HepG2 (cell line): ENCODE measurements around the gene KCNJ4. TPM values are rescaled to one million over a fixed set of nuclear protein-coding genes. Genes with fewer than 3 reads are reported as not detected.

Experiments
- ATAC-seq: fragments of 200-7000 bp; cut with Tn5 transposase; 3 replicates; pipeline ENCODE4 v1.9.1; 2020; ENCODE audit warnings: mild to moderate bottlenecking, moderate library complexity
- BruUV-seq: library from RNA; stranded (reverse); fragments of 400-500 nt; replicated peaks from 2 replicates; lab custom pipeline; 2021; lab: Mats Ljungman, UMichigan
- CTCF ChIA-PET: fragments of 300-600 bp; formaldehyde crosslinking; extraction: SDS; loops from one replicate; lab custom pipeline; 2021; ENCODE audit warnings: low total read pairs, inconsistent platforms, low intra/inter-chr PET ratio; lab: Yijun Ruan, JAX
- POLR2A ChIA-PET: fragments of 350-600 bp; sonication (Branson Sonifier 250); formaldehyde crosslinking; loops from one replicate; lab custom pipeline; 2020; ENCODE audit warnings: antibody characterized with exemption, inconsistent platforms; lab: Yijun Ruan, JAX
- DNase-seq: peaks from one replicate; pipeline ENCODE4 v3.0.0-alpha.2; 2015; ENCODE audit warnings: low spot score
- FAIRE-seq: peaks from 3 replicates; lab custom pipeline; 2011; peaks lifted over from hg19 to GRCh38; lab: Jason Lieb, UNC
- H2AFZ ChIP-seq: one replicate; pipeline ENCODE4 v1.6.1; 2011; ENCODE audit warnings: low read length, inconsistent platforms
- H3K27ac ChIP-seq: fragments of 300-600 bp; 3 replicates; pipeline ENCODE4 v1.8.0; 2011; ENCODE audit warnings: mixed run types, mild to moderate bottlenecking, mixed read lengths, low read length, inconsistent platforms; ENCODE audit not compliant: insufficient read depth; ENCODE audit errors: extremely low read length
- H3K27me3 ChIP-seq, 2 experiments: fragments of 200-600 bp in 1 of 2; 2 replicates in 1 of 2; 3 replicates in 1 of 2; pipeline versions ENCODE4 v1.6.0 to v1.8.0; 2011; ENCODE audit warnings: low read length in 2 of 2, mild to moderate bottlenecking in 2 of 2, moderate library complexity in 2 of 2, inconsistent platforms in 1 of 2; ENCODE audit not compliant: insufficient read depth in 2 of 2, control insufficient read depth in 1 of 2
- H3K36me3 ChIP-seq, 2 experiments: fragments of 200-600 bp in 1 of 2; replicated peaks in 1 of 2; 2 replicates in 1 of 2; 3 replicates in 1 of 2; pipeline versions ENCODE4 v1.5.1 to v1.8.0; 2011; ENCODE audit warnings: low read length in 2 of 2, inconsistent platforms in 1 of 2; ENCODE audit not compliant: insufficient read depth in 2 of 2, control insufficient read depth in 1 of 2
- H3K4me1 ChIP-seq: 2 replicates; pipeline ENCODE4 v1.5.1; 2012; ENCODE audit warnings: low read length, inconsistent platforms; ENCODE audit not compliant: insufficient read depth
- H3K4me2 ChIP-seq: 2 replicates; pipeline ENCODE4 v1.6.0; 2011; ENCODE audit warnings: low read depth, low read length, inconsistent platforms
- H3K4me3 ChIP-seq, 3 experiments: fragments of 200-600 bp in 1 of 3; sonication (generic), shearing (Covaris generic) in 1 of 3; replicated peaks in 1 of 3; 2 replicates each; pipeline ENCODE4 v1.5.1; 2011 to 2016; ENCODE audit warnings: low read length in 3 of 3, inconsistent platforms in 2 of 3, low read depth in 2 of 3, mild to moderate bottlenecking in 2 of 3, control low read depth in 1 of 3, mixed read lengths in 1 of 3; ENCODE audit not compliant: insufficient read depth in 1 of 3
- H3K79me2 ChIP-seq: one replicate; pipeline ENCODE4 v1.6.1; 2011; ENCODE audit warnings: low read length, inconsistent platforms; ENCODE audit not compliant: insufficient read depth
- H3K9ac ChIP-seq: 2 replicates; pipeline ENCODE4 v1.6.0; 2011; ENCODE audit warnings: mild to moderate bottlenecking, low read depth, low read length, inconsistent platforms; ENCODE audit not compliant: insufficient read depth
- H3K9me3 ChIP-seq: 2 replicates; pipeline ENCODE4 v1.5.1; 2012; ENCODE audit warnings: mild to moderate bottlenecking, low read length
- H4K20me1 ChIP-seq: 2 replicates; pipeline ENCODE4 v1.6.0; 2011; ENCODE audit warnings: inconsistent platforms, mild to moderate bottlenecking, low read length, moderate library complexity; ENCODE audit not compliant: insufficient read depth
- GPN1 ChIP-seq: sonication (generic); formaldehyde crosslinking; IDR thresholded peaks from 2 replicates; pipeline ENCODE4 v1.5.1; 2020; ENCODE audit warnings: missing genetic modification reagents, borderline replicate concordance
- KMT2B ChIP-seq: IDR thresholded peaks from 2 replicates; pipeline ENCODE4 v1.6.1; 2016; ENCODE audit warnings: missing genetic modification reagents, missing compliant biosample characterization
- NBN ChIP-seq: fragments of 450-650 bp; conservative IDR thresholded peaks from 2 replicates; pipeline ENCODE4 v1.6.1; 2017
- NFRKB ChIP-seq: fragments of 450-650 bp; IDR thresholded peaks from 2 replicates; pipeline ENCODE4 v1.6.1; 2017
- PRPF4 ChIP-seq: fragments of 200-400 bp; formaldehyde crosslinking; IDR thresholded peaks from 2 replicates; pipeline ENCODE4 v1.6.1; 2016; ENCODE audit warnings: low read length, low read depth; ENCODE audit not compliant: poor library complexity, severe bottlenecking
- RXRB ChIP-seq: IDR thresholded peaks from 2 replicates; pipeline ENCODE4 v1.6.1; 2016; ENCODE audit warnings: borderline replicate concordance, missing genetic modification reagents, missing compliant biosample characterization
- SMC3 ChIP-seq: IDR thresholded peaks from 2 replicates; pipeline ENCODE4 v1.6.1; 2011; ENCODE audit warnings: low read length, improper control_type of control experiment
- TGIF2 ChIP-seq: IDR thresholded peaks from 2 replicates; pipeline ENCODE4 v1.6.1; 2016; ENCODE audit warnings: control low read depth, missing compliant biosample characterization
- TOPORS ChIP-seq: sonication (generic); formaldehyde crosslinking; IDR thresholded peaks from 2 replicates; pipeline ENCODE4 v1.8.0; 2023; ENCODE audit warnings: mild to moderate bottlenecking, missing genetic modification reagents
- U2AF1 ChIP-seq: fragments of 200-400 bp; formaldehyde crosslinking; optimal IDR thresholded peaks from 2 replicates; pipeline ENCODE3; 2017; ENCODE audit warnings: mild to moderate bottlenecking, low read depth, low read length
- ZKSCAN8 ChIP-seq: IDR thresholded peaks from 2 replicates; pipeline ENCODE4 v1.6.1; 2016; ENCODE audit warnings: borderline replicate concordance, missing genetic modification reagents, missing compliant biosample characterization
- ZNF225 ChIP-seq: sonication (generic); formaldehyde crosslinking; IDR thresholded peaks from 2 replicates; pipeline ENCODE4 v1.4.0; 2020; ENCODE audit warnings: mild to moderate bottlenecking, missing genetic modification reagents
- ZNF235 ChIP-seq: sonication (generic); formaldehyde crosslinking; IDR thresholded peaks from 2 replicates; pipeline ENCODE4 v1.8.1; 2023; ENCODE audit warnings: mild to moderate bottlenecking, missing genetic modification reagents, borderline replicate concordance
- ZSCAN30 ChIP-seq: sonication (generic); formaldehyde crosslinking; IDR thresholded peaks from 2 replicates; pipeline ENCODE4 v1.5.0; 2020; ENCODE audit warnings: mild to moderate bottlenecking, missing genetic modification reagents
- WGBS: methylation state at CpG from one replicate; pipeline ENCODE4 v1.1.6; 2017; ENCODE audit warnings: low lambda C conversion rate; 5-methylcytosine and 5-hydroxymethylcytosine counted together
- in situ Hi-C: cut with HindIII; loops from 2 replicates; pipeline ENCODE4 v1.10.0; 2017; ENCODE audit warnings: low pct_unique_long_range_greater_than_20kb; ENCODE audit not compliant: extremely low pct_ligation_motif_present
- intact Hi-C: fragments of 100-400 bp; cut with micrococcal nuclease; formaldehyde crosslinking; loops from one replicate; pipeline ENCODE4 v1.10.0; 2022; ENCODE audit not compliant: unreplicated experiment
- polyA plus RNA-seq, 8 experiments: library from polyadenylated mRNA; depleted of rRNA in 3 of 8; stranded (reverse) in 7 of 8; unstranded in 1 of 8; fragments of >200 nt; fragmentation: Illumina TruSeq in 4 of 8; extraction: Trizol in 4 of 8; gene quantifications; 2 replicates each; pipeline versions ENCODE4 v1.2.1 to v1.2.3, GENCODE V29; 2011 to 2016; ENCODE audit warnings: low read depth in 4 of 8, missing spikeins in 1 of 8, mixed read lengths in 1 of 8; ENCODE audit not compliant: insufficient read depth in 1 of 8
- total RNA-seq, 5 experiments: library from RNA; depleted of rRNA; stranded (reverse); fragments of >200 nt; fragmentation: Illumina TruSeq; extraction: Trizol; gene quantifications; 2 replicates each; pipeline ENCODE4 v1.2.3, GENCODE V29; 2016; ENCODE audit warnings: low read depth in 1 of 5
- TF ChIP-seq, protein P1 (sequence below): sonication (generic); formaldehyde crosslinking; IDR thresholded peaks from 2 replicates; pipeline ENCODE4 v1.8.0; 2022; ENCODE audit warnings: mild to moderate bottlenecking, missing genetic modification reagents; ENCODE audit not compliant: insufficient replicate concordance
- TF ChIP-seq, protein P2 (sequence below): sonication (generic); formaldehyde crosslinking; IDR thresholded peaks from 2 replicates; pipeline ENCODE4 v1.9.0; 2022; ENCODE audit warnings: missing genetic modification reagents, mild to moderate bottlenecking, borderline replicate concordance
- TF ChIP-seq, protein P3 (sequence below): sonication (generic); formaldehyde crosslinking; IDR thresholded peaks from 2 replicates; pipeline ENCODE4 v1.4.0; 2020; ENCODE audit warnings: mild to moderate bottlenecking, missing genetic modification reagents
- TF ChIP-seq, protein P4 (sequence below): sonication (generic); formaldehyde crosslinking; conservative IDR thresholded peaks from 2 replicates; pipeline ENCODE4 v1.8.1; 2023; ENCODE audit warnings: missing genetic modification reagents
- TF ChIP-seq, protein P5 (sequence below): sonication (generic); formaldehyde crosslinking; IDR thresholded peaks from 2 replicates; pipeline ENCODE4 v1.8.0; 2022; ENCODE audit warnings: missing genetic modification reagents, low read depth, mild to moderate bottlenecking, borderline replicate concordance

The KCNJ4 gene
- total and polyA plus RNA-seq, 2 of the 13 experiments (the other 11 are each of a cell fraction or from before 2014, with no cell fraction given), result not detected

DNA sequence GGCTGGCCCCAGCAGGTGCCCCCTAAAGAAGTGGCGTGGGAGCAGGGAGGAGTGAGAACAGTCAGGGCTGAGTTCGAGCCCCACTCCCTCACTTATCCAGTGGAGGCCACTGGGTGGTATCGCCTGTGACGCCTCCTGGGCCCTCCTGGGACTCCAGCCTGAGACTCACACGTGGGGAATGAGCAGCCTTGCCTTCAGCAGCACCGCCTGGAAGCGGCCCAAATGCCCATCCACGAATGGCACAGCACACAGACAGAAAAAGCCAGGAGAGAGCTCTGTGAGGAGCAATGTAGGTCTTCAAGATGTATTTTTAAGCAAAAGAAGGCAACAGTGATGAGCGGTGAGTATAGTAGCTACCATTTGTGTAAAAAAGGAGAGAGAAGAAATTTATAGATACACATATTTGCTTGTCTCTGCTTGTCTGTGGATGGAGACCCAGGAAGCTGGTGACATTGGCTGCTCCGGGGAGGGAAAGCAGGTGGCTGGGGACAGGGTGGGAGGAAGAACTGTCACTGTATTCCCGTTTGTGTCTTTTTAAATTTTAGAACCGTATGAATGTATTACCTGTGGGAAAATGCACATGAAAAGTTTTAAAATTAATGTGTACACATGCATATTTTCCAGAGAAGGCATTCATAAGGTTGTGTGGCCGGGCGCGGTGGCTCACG, 13.2 kb downstream of the KCNJ4 start:
- DNase-seq, result no peak
- no peak for FAIRE-seq
- Histone ChIP-seq H3K4me1 (no peaks in the 10 kb centered on the region), H3K27ac (no peak overlapping the region), H3K27me3 (peaks cover 9 to 58% of the 10 kb centered on the region in 2 experiments), H3K9me3 (no peaks in the 10 kb centered on the region), H3K4me3 (no peak overlapping the region), H3K79me2 (no peaks in the 10 kb centered on the region), H2AFZ (no peak overlapping the region), H3K9ac (no peak overlapping the region), H3K36me3 (no peaks in the 10 kb centered on the region), H3K4me2 (no peak overlapping the region), H4K20me1 (no peaks in the 10 kb centered on the region)
- TF ChIP-seq TGIF2 (CRISPR knock-in tag) (no peak), TOPORS (CRISPR knock-in tag) (no peak), ZNF225 (CRISPR knock-in tag) (no peak), NFRKB (no peak), RXRB (no peak), PRPF4 (no peak), ZNF235 (CRISPR knock-in tag) (no peak), ZSCAN30 (CRISPR knock-in tag) (no peak), KMT2B (no peak), U2AF1 (no peak), GPN1 (CRISPR knock-in tag) (no peak), SMC3 (no peak), NBN (no peak), ZKSCAN8 (CRISPR knock-in tag) (no peak)
- TF ChIP-seq, protein P1, sequence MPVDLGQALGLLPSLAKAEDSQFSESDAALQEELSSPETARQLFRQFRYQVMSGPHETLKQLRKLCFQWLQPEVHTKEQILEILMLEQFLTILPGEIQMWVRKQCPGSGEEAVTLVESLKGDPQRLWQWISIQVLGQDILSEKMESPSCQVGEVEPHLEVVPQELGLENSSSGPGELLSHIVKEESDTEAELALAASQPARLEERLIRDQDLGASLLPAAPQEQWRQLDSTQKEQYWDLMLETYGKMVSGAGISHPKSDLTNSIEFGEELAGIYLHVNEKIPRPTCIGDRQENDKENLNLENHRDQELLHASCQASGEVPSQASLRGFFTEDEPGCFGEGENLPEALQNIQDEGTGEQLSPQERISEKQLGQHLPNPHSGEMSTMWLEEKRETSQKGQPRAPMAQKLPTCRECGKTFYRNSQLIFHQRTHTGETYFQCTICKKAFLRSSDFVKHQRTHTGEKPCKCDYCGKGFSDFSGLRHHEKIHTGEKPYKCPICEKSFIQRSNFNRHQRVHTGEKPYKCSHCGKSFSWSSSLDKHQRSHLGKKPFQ (CRISPR knock-in tag), result no peak
- TF ChIP-seq, protein P2, sequence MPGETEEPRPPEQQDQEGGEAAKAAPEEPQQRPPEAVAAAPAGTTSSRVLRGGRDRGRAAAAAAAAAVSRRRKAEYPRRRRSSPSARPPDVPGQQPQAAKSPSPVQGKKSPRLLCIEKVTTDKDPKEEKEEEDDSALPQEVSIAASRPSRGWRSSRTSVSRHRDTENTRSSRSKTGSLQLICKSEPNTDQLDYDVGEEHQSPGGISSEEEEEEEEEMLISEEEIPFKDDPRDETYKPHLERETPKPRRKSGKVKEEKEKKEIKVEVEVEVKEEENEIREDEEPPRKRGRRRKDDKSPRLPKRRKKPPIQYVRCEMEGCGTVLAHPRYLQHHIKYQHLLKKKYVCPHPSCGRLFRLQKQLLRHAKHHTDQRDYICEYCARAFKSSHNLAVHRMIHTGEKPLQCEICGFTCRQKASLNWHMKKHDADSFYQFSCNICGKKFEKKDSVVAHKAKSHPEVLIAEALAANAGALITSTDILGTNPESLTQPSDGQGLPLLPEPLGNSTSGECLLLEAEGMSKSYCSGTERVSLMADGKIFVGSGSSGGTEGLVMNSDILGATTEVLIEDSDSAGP (CRISPR knock-in tag), result no peak
- TF ChIP-seq, protein P3, sequence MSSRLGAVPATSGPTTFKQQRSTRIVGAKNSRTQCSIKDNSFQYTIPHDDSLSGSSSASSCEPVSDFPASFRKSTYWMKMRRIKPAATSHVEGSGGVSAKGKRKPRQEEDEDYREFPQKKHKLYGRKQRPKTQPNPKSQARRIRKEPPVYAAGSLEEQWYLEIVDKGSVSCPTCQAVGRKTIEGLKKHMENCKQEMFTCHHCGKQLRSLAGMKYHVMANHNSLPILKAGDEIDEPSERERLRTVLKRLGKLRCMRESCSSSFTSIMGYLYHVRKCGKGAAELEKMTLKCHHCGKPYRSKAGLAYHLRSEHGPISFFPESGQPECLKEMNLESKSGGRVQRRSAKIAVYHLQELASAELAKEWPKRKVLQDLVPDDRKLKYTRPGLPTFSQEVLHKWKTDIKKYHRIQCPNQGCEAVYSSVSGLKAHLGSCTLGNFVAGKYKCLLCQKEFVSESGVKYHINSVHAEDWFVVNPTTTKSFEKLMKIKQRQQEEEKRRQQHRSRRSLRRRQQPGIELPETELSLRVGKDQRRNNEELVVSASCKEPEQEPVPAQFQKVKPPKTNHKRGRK, result no peak
- TF ChIP-seq, protein P4, sequence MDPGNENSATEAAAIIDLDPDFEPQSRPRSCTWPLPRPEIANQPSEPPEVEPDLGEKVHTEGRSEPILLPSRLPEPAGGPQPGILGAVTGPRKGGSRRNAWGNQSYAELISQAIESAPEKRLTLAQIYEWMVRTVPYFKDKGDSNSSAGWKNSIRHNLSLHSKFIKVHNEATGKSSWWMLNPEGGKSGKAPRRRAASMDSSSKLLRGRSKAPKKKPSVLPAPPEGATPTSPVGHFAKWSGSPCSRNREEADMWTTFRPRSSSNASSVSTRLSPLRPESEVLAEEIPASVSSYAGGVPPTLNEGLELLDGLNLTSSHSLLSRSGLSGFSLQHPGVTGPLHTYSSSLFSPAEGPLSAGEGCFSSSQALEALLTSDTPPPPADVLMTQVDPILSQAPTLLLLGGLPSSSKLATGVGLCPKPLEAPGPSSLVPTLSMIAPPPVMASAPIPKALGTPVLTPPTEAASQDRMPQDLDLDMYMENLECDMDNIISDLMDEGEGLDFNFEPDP (CRISPR knock-in tag), result no peak
- TF ChIP-seq, protein P5, sequence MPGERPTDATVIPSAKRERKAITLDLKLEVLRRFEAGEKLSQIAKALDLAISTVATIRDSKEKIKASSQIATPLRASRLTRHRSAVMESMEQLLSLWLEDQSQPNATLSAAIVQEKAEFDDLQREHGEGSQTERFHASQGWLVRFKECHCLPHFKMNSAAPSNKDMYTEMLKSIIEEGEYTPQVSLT, result no peak
- BruUV-seq, result no TSS peak
- intact Hi-C loops (no loop called here), in situ Hi-C loops (no loop called here)
- ChIA-PET CTCF (no interaction called here), POLR2A (no interaction called here)
- 53% methylated on average over 12 of the region's 16 CpGs for WGBS
- ATAC-seq, result no peak
